GM19240 (cell line): ENCODE measurements around the gene SLC12A5.

ENCODE experiments used
- DNase-seq: peaks from one replicate; pipeline ENCODE4 v3.0.0; 2011; ENCODE audit warnings: low spot score; ENCODE audit not compliant: insufficient read length

Gene SLC12A5

GRCh38 chr20:46107061-46107460, 78.0 kb downstream of the SLC12A5 start:
- no peak for DNase-seq

- DNase-seq, result no peak
These were observed 79.4 kb downstream of the SLC12A5 start for GRCh38 chr20:46108435-46108841.

DNA sequence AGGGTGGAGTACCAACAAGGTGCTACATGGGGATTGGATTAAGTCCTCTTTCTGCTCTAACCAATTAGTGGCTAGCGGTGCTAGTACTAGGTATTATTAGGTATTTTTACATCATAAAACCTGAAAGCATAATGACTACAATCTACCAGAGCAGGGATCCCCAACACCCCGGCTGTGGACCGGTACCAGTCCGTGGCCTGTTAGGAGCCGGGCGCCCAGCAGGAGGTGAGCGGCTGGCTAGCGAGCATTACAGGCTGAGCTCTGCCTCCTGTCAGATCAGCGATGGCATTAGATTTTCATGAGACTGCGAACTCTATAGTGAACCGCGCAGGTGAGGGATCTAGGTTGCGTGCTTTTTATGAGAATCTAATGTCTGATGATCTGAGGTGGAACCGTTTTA, 80.0 kb downstream of the SLC12A5 start:
- no peak for DNase-seq
